Lower leg skin (tissue), 3 donors: Measurements from ENCODE around the gene NCKAP5.

ENCODE experiments used
- POLR2A ChIP-seq, 2 donors: fragments of 450-650 bp; IDR thresholded peaks; one replicate each; pipeline ENCODE4 v1.6.1; 2016 to 2017; ENCODE audit warnings: antibody characterized with exemption in 2 of 2, mild to moderate bottlenecking in 1 of 2, moderate library complexity in 1 of 2
- TF ChIP-seq, protein P1 (sequence below), 3 donors: fragments of 450-650 bp; IDR thresholded peaks; one replicate each; pipeline ENCODE4 v1.5.1; 2016; ENCODE audit warnings: antibody characterized with exemption in 3 of 3, mild to moderate bottlenecking in 3 of 3, moderate library complexity in 2 of 3

GRCh38 chr2:132729522-132729921, 838.7 kb downstream of the NCKAP5 start:
- TF ChIP-seq, protein P1, sequence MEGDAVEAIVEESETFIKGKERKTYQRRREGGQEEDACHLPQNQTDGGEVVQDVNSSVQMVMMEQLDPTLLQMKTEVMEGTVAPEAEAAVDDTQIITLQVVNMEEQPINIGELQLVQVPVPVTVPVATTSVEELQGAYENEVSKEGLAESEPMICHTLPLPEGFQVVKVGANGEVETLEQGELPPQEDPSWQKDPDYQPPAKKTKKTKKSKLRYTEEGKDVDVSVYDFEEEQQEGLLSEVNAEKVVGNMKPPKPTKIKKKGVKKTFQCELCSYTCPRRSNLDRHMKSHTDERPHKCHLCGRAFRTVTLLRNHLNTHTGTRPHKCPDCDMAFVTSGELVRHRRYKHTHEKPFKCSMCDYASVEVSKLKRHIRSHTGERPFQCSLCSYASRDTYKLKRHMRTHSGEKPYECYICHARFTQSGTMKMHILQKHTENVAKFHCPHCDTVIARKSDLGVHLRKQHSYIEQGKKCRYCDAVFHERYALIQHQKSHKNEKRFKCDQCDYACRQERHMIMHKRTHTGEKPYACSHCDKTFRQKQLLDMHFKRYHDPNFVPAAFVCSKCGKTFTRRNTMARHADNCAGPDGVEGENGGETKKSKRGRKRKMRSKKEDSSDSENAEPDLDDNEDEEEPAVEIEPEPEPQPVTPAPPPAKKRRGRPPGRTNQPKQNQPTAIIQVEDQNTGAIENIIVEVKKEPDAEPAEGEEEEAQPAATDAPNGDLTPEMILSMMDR (IDR thresholded peaks at IDR 0.05), result no peak
- TF ChIP-seq POLR2A (IDR thresholded peaks at IDR 0.05), result no peak
